ENCODE results near the gene FILIP1.
"Not testable (repeated sequence)": the region's sequence is repeated elsewhere in the genome, so short reads cannot be mapped to it uniquely, and the experiment has no call there.

Gene FILIP1

GRCh38 chr6:75438442-75439116, 55.0 kb downstream of the FILIP1 start:
- DNase-seq (ENCODE audit: low read depth, low spot score): no peak

GRCh38 chr6:75438013-75438431, 55.6 kb downstream of the FILIP1 start:
- TF ChIP-seq ZNF274 (IDR thresholded peaks at IDR 0.05; ENCODE audit: low read depth, low read length) (no peak), YY1 (IDR thresholded peaks at IDR 0.05; ENCODE audit: insufficient read depth, insufficient read length) (no peak), SUZ12 (IDR thresholded peaks at IDR 0.05; ENCODE audit: extremely low read depth, insufficient read depth, insufficient read length) (no peak)

More at GRCh38 chr6:75438442-75439116, 55.0 kb downstream of the FILIP1 start:
- no peaks in the 10 kb centered on the region for H3K27me3 ChIP-seq (ENCODE audit: insufficient read depth, insufficient read length)
- H3K36me3 ChIP-seq (ENCODE audit: insufficient read depth, insufficient read length, low read length): no peaks in the 10 kb centered on the region
- no peak overlapping the region for H3K4me3 ChIP-seq (ENCODE audit: insufficient read length, low read depth)
- H3K9me3 ChIP-seq (ENCODE audit: insufficient read depth, low read length): no peaks in the 10 kb centered on the region
- TF ChIP-seq SUZ12 (IDR thresholded peaks at IDR 0.05; ENCODE audit: extremely low read depth, insufficient read depth, insufficient read length): no peak
- TF ChIP-seq YY1 (IDR thresholded peaks at IDR 0.05; ENCODE audit: insufficient read depth, insufficient read length): no peak
- TF ChIP-seq ZNF274 (IDR thresholded peaks at IDR 0.05; ENCODE audit: low read depth, low read length): no peak
- no peaks in the 10 kb centered on the region for H3K4me1 ChIP-seq (ENCODE audit: insufficient read depth, insufficient read length)
- H3K9ac ChIP-seq (ENCODE audit: insufficient read length, low read depth): no peak overlapping the region

GRCh38 chr6:75437421-75437891, 56.1 kb downstream of the FILIP1 start:
- Histone ChIP-seq H3K36me3 (ENCODE audit: insufficient read depth, insufficient read length, low read length) (no peaks in the 10 kb centered on the region), H3K27me3 (ENCODE audit: insufficient read depth, insufficient read length) (no peaks in the 10 kb centered on the region), H3K4me3 (ENCODE audit: insufficient read length, low read depth) (no peak overlapping the region), H3K9ac (ENCODE audit: insufficient read length, low read depth) (no peak overlapping the region), H3K4me1 (ENCODE audit: insufficient read depth, insufficient read length) (no peaks in the 10 kb centered on the region), H3K9me3 (ENCODE audit: insufficient read depth, low read length) (no peaks in the 10 kb centered on the region)
- TF ChIP-seq SUZ12 (IDR thresholded peaks at IDR 0.05; ENCODE audit: extremely low read depth, insufficient read depth, insufficient read length) (no peak), ZNF274 (IDR thresholded peaks at IDR 0.05; ENCODE audit: low read depth, low read length) (no peak), YY1 (IDR thresholded peaks at IDR 0.05; ENCODE audit: insufficient read depth, insufficient read length) (no peak)
- DNase-seq (ENCODE audit: low read depth, low spot score): no peak

More at GRCh38 chr6:75438013-75438431, 55.6 kb downstream of the FILIP1 start:
- no peak overlapping the region for H3K9ac ChIP-seq (ENCODE audit: insufficient read length, low read depth)
- no peak overlapping the region for H3K4me3 ChIP-seq (ENCODE audit: insufficient read length, low read depth)
- H3K9me3 ChIP-seq (ENCODE audit: insufficient read depth, low read length): no peaks in the 10 kb centered on the region
- no peak for DNase-seq (ENCODE audit: low read depth, low spot score)
- H3K36me3 ChIP-seq (ENCODE audit: insufficient read depth, insufficient read length, low read length): no peaks in the 10 kb centered on the region
- H3K27me3 ChIP-seq (ENCODE audit: insufficient read depth, insufficient read length): no peaks in the 10 kb centered on the region
- H3K4me1 ChIP-seq (ENCODE audit: insufficient read depth, insufficient read length): no peaks in the 10 kb centered on the region

- Histone ChIP-seq H3K4me3 (ENCODE audit: insufficient read length, low read depth) (no peak overlapping the region), H3K9me3 (ENCODE audit: insufficient read depth, low read length) (no peaks in the 10 kb centered on the region), H3K4me1 (ENCODE audit: insufficient read depth, insufficient read length) (no peaks in the 10 kb centered on the region), H3K36me3 (ENCODE audit: insufficient read depth, insufficient read length, low read length) (no peaks in the 10 kb centered on the region), H3K9ac (ENCODE audit: insufficient read length, low read depth) (no peak overlapping the region), H3K27me3 (ENCODE audit: insufficient read depth, insufficient read length) (no peaks in the 10 kb centered on the region)
- no peak for DNase-seq (ENCODE audit: low read depth, low spot score)
- no peak for TF ChIP-seq ZNF274 (IDR thresholded peaks at IDR 0.05; ENCODE audit: low read depth, low read length)
- no peak for TF ChIP-seq YY1 (IDR thresholded peaks at IDR 0.05; ENCODE audit: insufficient read depth, insufficient read length)
- TF ChIP-seq SUZ12 (IDR thresholded peaks at IDR 0.05; ENCODE audit: extremely low read depth, insufficient read depth, insufficient read length): no peak
Observed at GRCh38 chr6:75436869-75437268, 56.7 kb downstream of the FILIP1 start.

GRCh38 chr6:75432809-75433208, 60.8 kb downstream of the FILIP1 start:
- H3K36me3 ChIP-seq (ENCODE audit: insufficient read depth, insufficient read length, low read length); H3K9ac ChIP-seq (ENCODE audit: insufficient read length, low read depth): not testable (repeated sequence)

GRCh38 chr6:75431379-75431778, 62.2 kb downstream of the FILIP1 start:
- Histone ChIP-seq H3K36me3 (ENCODE audit: insufficient read depth, insufficient read length, low read length) (no peaks in the 10 kb centered on the region), H3K9me3 (ENCODE audit: insufficient read depth, low read length) (no peaks in the 10 kb centered on the region), H3K27me3 (ENCODE audit: insufficient read depth, insufficient read length) (no peaks in the 10 kb centered on the region), H3K4me3 (ENCODE audit: insufficient read length, low read depth) (no peak overlapping the region), H3K9ac (ENCODE audit: insufficient read length, low read depth) (no peak overlapping the region), H3K4me1 (ENCODE audit: insufficient read depth, insufficient read length) (no peaks in the 10 kb centered on the region)
- DNase-seq (ENCODE audit: low read depth, low spot score): no peak
- TF ChIP-seq ZNF274 (IDR thresholded peaks at IDR 0.05; ENCODE audit: low read depth, low read length): no peak
- TF ChIP-seq YY1 (IDR thresholded peaks at IDR 0.05; ENCODE audit: insufficient read depth, insufficient read length): no peak
- TF ChIP-seq SUZ12 (IDR thresholded peaks at IDR 0.05; ENCODE audit: extremely low read depth, insufficient read depth, insufficient read length): no peak

More at GRCh38 chr6:75432809-75433208, 60.8 kb downstream of the FILIP1 start:
- H3K4me3 ChIP-seq (ENCODE audit: insufficient read length, low read depth); H3K4me1 ChIP-seq (ENCODE audit: insufficient read depth, insufficient read length); H3K9me3 ChIP-seq (ENCODE audit: insufficient read depth, low read length); H3K27me3 ChIP-seq (ENCODE audit: insufficient read depth, insufficient read length); DNase-seq (ENCODE audit: low read depth, low spot score): not testable (repeated sequence)

GRCh38 chr6:75430631-75431325, 62.8 kb downstream of the FILIP1 start:
- H3K4me1 ChIP-seq (ENCODE audit: insufficient read depth, insufficient read length): no peaks in the 10 kb centered on the region
- DNase-seq (ENCODE audit: low read depth, low spot score): no peak
- no peaks in the 10 kb centered on the region for H3K9me3 ChIP-seq (ENCODE audit: insufficient read depth, low read length)
- no peak overlapping the region for H3K9ac ChIP-seq (ENCODE audit: insufficient read length, low read depth)
- TF ChIP-seq SUZ12 (IDR thresholded peaks at IDR 0.05; ENCODE audit: extremely low read depth, insufficient read depth, insufficient read length) (no peak), YY1 (IDR thresholded peaks at IDR 0.05; ENCODE audit: insufficient read depth, insufficient read length) (no peak), ZNF274 (IDR thresholded peaks at IDR 0.05; ENCODE audit: low read depth, low read length) (no peak)
- no peak overlapping the region for H3K4me3 ChIP-seq (ENCODE audit: insufficient read length, low read depth)
- H3K36me3 ChIP-seq (ENCODE audit: insufficient read depth, insufficient read length, low read length): no peaks in the 10 kb centered on the region
- H3K27me3 ChIP-seq (ENCODE audit: insufficient read depth, insufficient read length): no peaks in the 10 kb centered on the region
